SIG-M5 treated with dmso at 0.1 percent for 504 hours (cell line): ENCODE results near the gene GPR63.

ENCODE experiments used
- DNase-seq: peaks from one replicate; lab custom pipeline; 2025; ENCODE audit not compliant: unreplicated experiment; lab: John Stamatoyannopoulos, UW

The GPR63 gene

GRCh38 chr6:96823743-96824142 lies 13.5 kb downstream of the GPR63 start:
- no peak for DNase-seq

- no peak for DNase-seq
Observed at GRCh38 chr6:96821034-96821433, 16.2 kb downstream of the GPR63 start.

- no peak for DNase-seq
Observed at GRCh38 chr6:96816301-96816817, 20.9 kb downstream of the GPR63 start.

- DNase-seq: no peak
Observed at GRCh38 chr6:96814625-96815024, 22.7 kb downstream of the GPR63 start.

- no peak for DNase-seq
Observed at GRCh38 chr6:96812077-96812703, 25.1 kb downstream of the GPR63 start.

- no peak for DNase-seq
Observed at GRCh38 chr6:96811670-96812069, 25.6 kb downstream of the GPR63 start.

GRCh38 chr6:96811136-96811535 lies 26.1 kb downstream of the GPR63 start:
- DNase-seq: no peak

- no peak for DNase-seq
Observed at GRCh38 chr6:96809119-96809518, 28.2 kb downstream of the GPR63 start.

GRCh38 chr6:96803106-96803481 lies 34.2 kb downstream of the GPR63 start:
- DNase-seq: no peak

- peak; percentile 45 for DNase-seq
Observed at GRCh38 chr6:96795481-96795880, 41.8 kb downstream of the GPR63 start.

GRCh38 chr6:96794980-96795379 lies 42.3 kb downstream of the GPR63 start:
- DNase-seq: no peak

- DNase-seq: no peak
Observed at GRCh38 chr6:96792561-96793190, 44.6 kb downstream of the GPR63 start.

GRCh38 chr6:96789871-96790270 lies 47.4 kb downstream of the GPR63 start:
- no peak for DNase-seq

- DNase-seq: no peak
Observed at GRCh38 chr6:96787846-96788580, 49.3 kb downstream of the GPR63 start.

- DNase-seq: peak; percentile 76
Observed at GRCh38 chr6:96786336-96786735, 50.9 kb downstream of the GPR63 start.

- no peak for DNase-seq
Observed at GRCh38 chr6:96784650-96785049, 52.6 kb downstream of the GPR63 start.

- no peak for DNase-seq
Observed at GRCh38 chr6:96783307-96783706, 54.0 kb downstream of the GPR63 start.

GRCh38 chr6:96781557-96781956 lies 55.7 kb downstream of the GPR63 start:
- no peak for DNase-seq

GRCh38 chr6:96777113-96777512 lies 60.2 kb downstream of the GPR63 start:
- no peak for DNase-seq

GRCh38 chr6:96775727-96776400 lies 61.4 kb downstream of the GPR63 start:
- DNase-seq: no peak

- no peak for DNase-seq
Observed at GRCh38 chr6:96766769-96767168, 70.5 kb downstream of the GPR63 start.

GRCh38 chr6:96762599-96762998 lies 74.7 kb downstream of the GPR63 start:
- no peak for DNase-seq
